HepG2 (cell line): ENCODE data around the gene GDA. TPM values are rescaled to one million over a fixed set of nuclear protein-coding genes. Genes with fewer than 3 reads are reported as not detected.

Experiments used
- ATAC-seq: fragments of 200-7000 bp; cut with Tn5 transposase; 3 replicates; pipeline ENCODE4 v1.9.1; 2020; ENCODE audit warnings: mild to moderate bottlenecking, moderate library complexity
- BruUV-seq: library from RNA; stranded (reverse); fragments of 400-500 nt; replicated peaks from 2 replicates; lab custom pipeline; 2021; lab: Mats Ljungman, UMichigan
- CTCF ChIA-PET: fragments of 300-600 bp; formaldehyde crosslinking; extraction: SDS; loops from one replicate; lab custom pipeline; 2021; ENCODE audit warnings: low total read pairs, inconsistent platforms, low intra/inter-chr PET ratio; lab: Yijun Ruan, JAX
- POLR2A ChIA-PET: fragments of 350-600 bp; sonication (Branson Sonifier 250); formaldehyde crosslinking; loops from one replicate; lab custom pipeline; 2020; ENCODE audit warnings: antibody characterized with exemption, inconsistent platforms; lab: Yijun Ruan, JAX
- DNase-seq: peaks from one replicate; pipeline ENCODE4 v3.0.0-alpha.2; 2015; ENCODE audit warnings: low spot score
- FAIRE-seq: peaks from 3 replicates; lab custom pipeline; 2011; peaks lifted over from hg19 to GRCh38; lab: Jason Lieb, UNC
- H2AFZ ChIP-seq: one replicate; pipeline ENCODE4 v1.6.1; 2011; ENCODE audit warnings: low read length, inconsistent platforms
- H3K27ac ChIP-seq: fragments of 300-600 bp; 3 replicates; pipeline ENCODE4 v1.8.0; 2011; ENCODE audit warnings: mixed run types, mild to moderate bottlenecking, mixed read lengths, low read length, inconsistent platforms; ENCODE audit not compliant: insufficient read depth; ENCODE audit errors: extremely low read length
- H3K27me3 ChIP-seq, 2 experiments: fragments of 200-600 bp in 1 of 2; 2 replicates in 1 of 2; 3 replicates in 1 of 2; pipeline versions ENCODE4 v1.6.0 to v1.8.0; 2011; ENCODE audit warnings: low read length in 2 of 2, mild to moderate bottlenecking in 2 of 2, moderate library complexity in 2 of 2, inconsistent platforms in 1 of 2; ENCODE audit not compliant: insufficient read depth in 2 of 2, control insufficient read depth in 1 of 2
- H3K36me3 ChIP-seq, 2 experiments: fragments of 200-600 bp in 1 of 2; replicated peaks in 1 of 2; 2 replicates in 1 of 2; 3 replicates in 1 of 2; pipeline versions ENCODE4 v1.5.1 to v1.8.0; 2011; ENCODE audit warnings: low read length in 2 of 2, inconsistent platforms in 1 of 2; ENCODE audit not compliant: insufficient read depth in 2 of 2, control insufficient read depth in 1 of 2
- H3K4me1 ChIP-seq: 2 replicates; pipeline ENCODE4 v1.5.1; 2012; ENCODE audit warnings: low read length, inconsistent platforms; ENCODE audit not compliant: insufficient read depth
- H3K4me2 ChIP-seq: 2 replicates; pipeline ENCODE4 v1.6.0; 2011; ENCODE audit warnings: low read depth, low read length, inconsistent platforms
- H3K4me3 ChIP-seq, 3 experiments: fragments of 200-600 bp in 1 of 3; sonication (generic), shearing (Covaris generic) in 1 of 3; replicated peaks in 1 of 3; 2 replicates each; pipeline ENCODE4 v1.5.1; 2011 to 2016; ENCODE audit warnings: low read length in 3 of 3, inconsistent platforms in 2 of 3, low read depth in 2 of 3, mild to moderate bottlenecking in 2 of 3, control low read depth in 1 of 3, mixed read lengths in 1 of 3; ENCODE audit not compliant: insufficient read depth in 1 of 3
- H3K79me2 ChIP-seq: one replicate; pipeline ENCODE4 v1.6.1; 2011; ENCODE audit warnings: low read length, inconsistent platforms; ENCODE audit not compliant: insufficient read depth
- H3K9ac ChIP-seq: 2 replicates; pipeline ENCODE4 v1.6.0; 2011; ENCODE audit warnings: mild to moderate bottlenecking, low read depth, low read length, inconsistent platforms; ENCODE audit not compliant: insufficient read depth
- H3K9me3 ChIP-seq: 2 replicates; pipeline ENCODE4 v1.5.1; 2012; ENCODE audit warnings: mild to moderate bottlenecking, low read length
- H4K20me1 ChIP-seq: 2 replicates; pipeline ENCODE4 v1.6.0; 2011; ENCODE audit warnings: inconsistent platforms, mild to moderate bottlenecking, low read length, moderate library complexity; ENCODE audit not compliant: insufficient read depth
- EED ChIP-seq: sonication (generic); formaldehyde crosslinking; IDR thresholded peaks from 2 replicates; pipeline ENCODE4 v1.5.0; 2020; ENCODE audit warnings: mild to moderate bottlenecking, missing genetic modification reagents
- GZF1 ChIP-seq: sonication (generic); formaldehyde crosslinking; IDR thresholded peaks from 2 replicates; pipeline ENCODE4 v1.5.1; 2020; ENCODE audit warnings: mild to moderate bottlenecking, missing genetic modification reagents
- IRF2 ChIP-seq: IDR thresholded peaks from 2 replicates; pipeline ENCODE4 v1.6.1; 2018; ENCODE audit warnings: missing genetic modification reagents, missing compliant biosample characterization
- MBNL3 ChIP-seq: fragments of 250-450 bp; sonication (Bioruptor Pico); conservative IDR thresholded peaks from 2 replicates; pipeline ENCODE4 v1.8.0; 2022; ENCODE audit warnings: mild to moderate bottlenecking, inconsistent platforms
- MEF2D ChIP-seq: sonication (generic); formaldehyde crosslinking; IDR thresholded peaks from 2 replicates; pipeline ENCODE4 v1.5.1; 2020; ENCODE audit warnings: mild to moderate bottlenecking, missing genetic modification reagents
- POLR2AphosphoS2 ChIP-seq: IDR thresholded peaks from 2 replicates; pipeline ENCODE4 v1.6.1; 2011; ENCODE audit warnings: low read depth, low read length, improper control_type of control experiment
- SCMH1 ChIP-seq: sonication (generic); formaldehyde crosslinking; IDR thresholded peaks from 2 replicates; pipeline ENCODE4 v1.9.0; 2021; ENCODE audit warnings: missing genetic modification reagents, mild to moderate bottlenecking, borderline replicate concordance
- SNRNP70 ChIP-seq: fragments of 200-400 bp; formaldehyde crosslinking; IDR thresholded peaks from 2 replicates; pipeline ENCODE4 v1.6.1; 2017; ENCODE audit warnings: mild to moderate bottlenecking, low read depth, low read length, moderate library complexity
- ZIK1 ChIP-seq: sonication (generic); formaldehyde crosslinking; IDR thresholded peaks from 2 replicates; pipeline ENCODE4 v1.5.0; 2020; ENCODE audit warnings: mild to moderate bottlenecking, low read depth, missing genetic modification reagents, borderline replicate concordance
- ZNF263 ChIP-seq: sonication (generic); formaldehyde crosslinking; IDR thresholded peaks from 2 replicates; pipeline ENCODE4 v1.4.0; 2020; ENCODE audit warnings: missing genetic modification reagents
- ZNF563 ChIP-seq: sonication (generic); formaldehyde crosslinking; IDR thresholded peaks from 2 replicates; pipeline ENCODE4 v1.8.0; 2022; ENCODE audit warnings: mild to moderate bottlenecking, moderate library complexity, missing genetic modification reagents
- ZZZ3 ChIP-seq: sonication (generic); formaldehyde crosslinking; IDR thresholded peaks from 2 replicates; pipeline ENCODE4 v1.4.0; 2020; ENCODE audit warnings: missing genetic modification reagents, mild to moderate bottlenecking, borderline replicate concordance
- in situ Hi-C: cut with HindIII; loops from 2 replicates; pipeline ENCODE4 v1.10.0; 2017; ENCODE audit warnings: low pct_unique_long_range_greater_than_20kb; ENCODE audit not compliant: extremely low pct_ligation_motif_present
- intact Hi-C: fragments of 100-400 bp; cut with micrococcal nuclease; formaldehyde crosslinking; loops from one replicate; pipeline ENCODE4 v1.10.0; 2022; ENCODE audit not compliant: unreplicated experiment
- polyA plus RNA-seq, 8 experiments: library from polyadenylated mRNA; depleted of rRNA in 3 of 8; stranded (reverse) in 7 of 8; unstranded in 1 of 8; fragments of >200 nt; fragmentation: Illumina TruSeq in 4 of 8; extraction: Trizol in 4 of 8; gene quantifications; 2 replicates each; pipeline versions ENCODE4 v1.2.1 to v1.2.3, GENCODE V29; 2011 to 2016; ENCODE audit warnings: low read depth in 4 of 8, missing spikeins in 1 of 8, mixed read lengths in 1 of 8; ENCODE audit not compliant: insufficient read depth in 1 of 8
- total RNA-seq, 5 experiments: library from RNA; depleted of rRNA; stranded (reverse); fragments of >200 nt; fragmentation: Illumina TruSeq; extraction: Trizol; gene quantifications; 2 replicates each; pipeline ENCODE4 v1.2.3, GENCODE V29; 2016; ENCODE audit warnings: low read depth in 1 of 5
- TF ChIP-seq, protein P1 (sequence below): sonication (generic); formaldehyde crosslinking; IDR thresholded peaks from 2 replicates; pipeline ENCODE4 v1.5.0; 2020; ENCODE audit warnings: mild to moderate bottlenecking, missing genetic modification reagents
- TF ChIP-seq, protein P2 (sequence below): sonication (generic); formaldehyde crosslinking; IDR thresholded peaks from 2 replicates; pipeline ENCODE4 v1.4.0; 2020; ENCODE audit warnings: mild to moderate bottlenecking, missing genetic modification reagents

GDA gene
- total and polyA plus RNA-seq, 2 of the 13 experiments (the other 11 are each of a cell fraction or from before 2014, with no cell fraction given): 0.15 to 0.99 TPM

DNA sequence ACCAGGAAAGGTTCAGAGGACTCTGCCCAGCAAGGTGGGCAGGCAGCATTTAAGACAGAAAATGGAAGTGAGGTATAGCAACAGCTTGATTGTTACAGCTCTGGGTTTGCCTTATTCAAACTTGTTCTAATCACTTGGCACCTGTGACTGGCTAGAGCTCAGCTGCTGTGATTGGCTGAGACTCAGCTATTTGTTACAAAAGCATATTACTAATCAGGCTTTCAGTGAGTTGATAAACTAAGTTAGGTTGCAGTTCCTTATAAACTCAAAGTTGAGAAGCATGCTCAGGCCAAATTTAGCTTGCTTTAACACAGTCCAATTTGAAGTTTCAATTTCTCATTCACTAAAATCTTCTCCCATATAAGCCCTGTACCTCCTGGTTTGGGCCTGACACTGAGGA, 56.3 kb downstream of the GDA start:
- ChIA-PET CTCF (no interaction called here), POLR2A (no interaction called here)
- TF ChIP-seq EED (CRISPR knock-in tag) (no peak), GZF1 (CRISPR knock-in tag) (no peak), IRF2 (CRISPR knock-in tag) (no peak), ZNF263 (CRISPR knock-in tag) (no peak), ZNF563 (CRISPR knock-in tag) (no peak), SCMH1 (CRISPR knock-in tag) (no peak), ZIK1 (CRISPR knock-in tag) (no peak), ZZZ3 (no peak), MBNL3 (no peak), MEF2D (CRISPR knock-in tag) (no peak), POLR2AphosphoS2 (no peak), SNRNP70 (no peak)
- TF ChIP-seq, protein P1, sequence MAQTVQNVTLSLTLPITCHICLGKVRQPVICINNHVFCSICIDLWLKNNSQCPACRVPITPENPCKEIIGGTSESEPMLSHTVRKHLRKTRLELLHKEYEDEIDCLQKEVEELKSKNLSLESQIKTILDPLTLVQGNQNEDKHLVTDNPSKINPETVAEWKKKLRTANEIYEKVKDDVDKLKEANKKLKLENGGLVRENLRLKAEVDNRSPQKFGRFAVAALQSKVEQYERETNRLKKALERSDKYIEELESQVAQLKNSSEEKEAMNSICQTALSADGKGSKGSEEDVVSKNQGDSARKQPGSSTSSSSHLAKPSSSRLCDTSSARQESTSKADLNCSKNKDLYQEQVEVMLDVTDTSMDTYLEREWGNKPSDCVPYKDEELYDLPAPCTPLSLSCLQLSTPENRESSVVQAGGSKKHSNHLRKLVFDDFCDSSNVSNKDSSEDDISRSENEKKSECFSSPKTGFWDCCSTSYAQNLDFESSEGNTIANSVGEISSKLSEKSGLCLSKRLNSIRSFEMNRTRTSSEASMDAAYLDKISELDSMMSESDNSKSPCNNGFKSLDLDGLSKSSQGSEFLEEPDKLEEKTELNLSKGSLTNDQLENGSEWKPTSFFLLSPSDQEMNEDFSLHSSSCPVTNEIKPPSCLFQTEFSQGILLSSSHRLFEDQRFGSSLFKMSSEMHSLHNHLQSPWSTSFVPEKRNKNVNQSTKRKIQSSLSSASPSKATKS (CRISPR knock-in tag): no peak
- TF ChIP-seq, protein P2, sequence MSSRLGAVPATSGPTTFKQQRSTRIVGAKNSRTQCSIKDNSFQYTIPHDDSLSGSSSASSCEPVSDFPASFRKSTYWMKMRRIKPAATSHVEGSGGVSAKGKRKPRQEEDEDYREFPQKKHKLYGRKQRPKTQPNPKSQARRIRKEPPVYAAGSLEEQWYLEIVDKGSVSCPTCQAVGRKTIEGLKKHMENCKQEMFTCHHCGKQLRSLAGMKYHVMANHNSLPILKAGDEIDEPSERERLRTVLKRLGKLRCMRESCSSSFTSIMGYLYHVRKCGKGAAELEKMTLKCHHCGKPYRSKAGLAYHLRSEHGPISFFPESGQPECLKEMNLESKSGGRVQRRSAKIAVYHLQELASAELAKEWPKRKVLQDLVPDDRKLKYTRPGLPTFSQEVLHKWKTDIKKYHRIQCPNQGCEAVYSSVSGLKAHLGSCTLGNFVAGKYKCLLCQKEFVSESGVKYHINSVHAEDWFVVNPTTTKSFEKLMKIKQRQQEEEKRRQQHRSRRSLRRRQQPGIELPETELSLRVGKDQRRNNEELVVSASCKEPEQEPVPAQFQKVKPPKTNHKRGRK: no peak
- no TSS peak for BruUV-seq
- FAIRE-seq (no peak), ATAC-seq (no peak), DNase-seq (no peak)
- intact Hi-C loops: no loop called here
- Histone ChIP-seq H2AFZ (no peak overlapping the region), H3K4me3 (no peak overlapping the region), H3K9ac (no peak overlapping the region), H3K27me3 (no peaks in the 10 kb centered on the region), H3K4me1 (peaks cover 17% of the 10 kb centered on the region), H3K4me2 (no peak overlapping the region), H3K36me3 (no peaks in the 10 kb centered on the region), H4K20me1 (no peaks in the 10 kb centered on the region), H3K9me3 (no peaks in the 10 kb centered on the region), H3K79me2 (no peaks in the 10 kb centered on the region), H3K27ac (no peak overlapping the region)
- in situ Hi-C loops: no loop called here
